HepG2 (cell line): ENCODE results near the gene MAP2K6.

ENCODE experiments used
- CTCF ChIP-seq: sonication (generic); formaldehyde crosslinking; IDR thresholded peaks from 2 replicates; pipeline ENCODE4 v1.5.0; 2020; ENCODE audit warnings: mild to moderate bottlenecking, missing genetic modification reagents, moderate library complexity
- EP300 ChIP-seq, 3 experiments: sonication (generic) in 1 of 3; formaldehyde crosslinking in 1 of 3; IDR thresholded peaks; 2 replicates each; pipeline versions ENCODE4 v1.5.1 to v1.6.1; 2011 to 2020; ENCODE audit warnings: low read depth in 2 of 3, low read length in 2 of 3, borderline replicate concordance in 1 of 3, improper control_type of control experiment in 1 of 3, mild to moderate bottlenecking in 1 of 3, missing genetic modification reagents in 1 of 3, moderate library complexity in 1 of 3
- JUND ChIP-seq: sonication (generic); formaldehyde crosslinking; IDR thresholded peaks from 2 replicates; pipeline ENCODE4 v1.8.0; 2022; ENCODE audit warnings: mild to moderate bottlenecking, missing genetic modification reagents
- KLF12 ChIP-seq: sonication (generic); formaldehyde crosslinking; IDR thresholded peaks from 2 replicates; pipeline ENCODE4 v1.4.0; 2020; ENCODE audit warnings: missing genetic modification reagents, borderline replicate concordance
- POLR2AphosphoS5 ChIP-seq: IDR thresholded peaks from 2 replicates; pipeline ENCODE4 v1.6.1; 2012; ENCODE audit warnings: low read depth, low read length
- PRDM15 ChIP-seq: sonication (generic); formaldehyde crosslinking; IDR thresholded peaks from 2 replicates; pipeline ENCODE4 v1.4.0; 2020; ENCODE audit warnings: missing genetic modification reagents
- RARG ChIP-seq: sonication (generic); formaldehyde crosslinking; IDR thresholded peaks from 2 replicates; pipeline ENCODE4 v1.4.0; 2020; ENCODE audit warnings: low read depth, mild to moderate bottlenecking, missing genetic modification reagents
- ZEB1 ChIP-seq: IDR thresholded peaks from 2 replicates; pipeline ENCODE4 v1.6.1; 2012; ENCODE audit warnings: mild to moderate bottlenecking, low read depth, inconsistent platforms; ENCODE audit not compliant: insufficient replicate concordance
- ZNF709 ChIP-seq: sonication (generic); formaldehyde crosslinking; IDR thresholded peaks from 2 replicates; pipeline ENCODE4 v1.5.0; 2020; ENCODE audit warnings: mild to moderate bottlenecking, missing genetic modification reagents

- TF ChIP-seq KLF12 (no peak), RARG (CRISPR knock-in tag) (no peak), JUND (CRISPR knock-in tag) (no peak), ZNF709 (no peak), POLR2AphosphoS5 (no peak), PRDM15 (no peak), CTCF (CRISPR knock-in tag) (no peak), EP300 (IDR thresholded peaks at IDR 0.05; ENCODE audit: low read depth in 2 of 2, low read length in 2 of 2) (no peak), EP300 (CRISPR knock-in tag; IDR thresholded peaks at IDR 0.05; ENCODE audit: borderline replicate concordance) (no peak), ZEB1 (no peak)
Measured at GRCh38 chr17:69425978-69426377, 11.5 kb downstream of the MAP2K6 start.
